Progenitor cell of endocrine pancreas (in vitro differentiated cells): ENCODE measurements around the gene SCRG1. TPM values are rescaled to one million over a fixed set of nuclear protein-coding genes. Genes with fewer than 3 reads are reported as not detected.

ENCODE experiments used
- DNase-seq: peaks from one replicate; pipeline ENCODE4 v3.0.0; 2021; ENCODE audit warnings: low spot score; ENCODE audit not compliant: unreplicated experiment
- H3K27ac Mint-ChIP-seq: 2 replicates; pipeline ENCODE4 v1.8.0; 2021; ENCODE audit warnings: mild to moderate bottlenecking, moderate library complexity, mixed read lengths
- H3K27me3 Mint-ChIP-seq: 2 replicates; pipeline ENCODE4 v1.8.0; 2021; ENCODE audit warnings: mixed read lengths
- H3K36me3 Mint-ChIP-seq: 2 replicates; pipeline ENCODE4 v1.8.0; 2022; ENCODE audit warnings: mixed read lengths; ENCODE audit not compliant: insufficient read depth
- H3K4me1 Mint-ChIP-seq: 2 replicates; pipeline ENCODE4 v1.8.0; 2021; ENCODE audit warnings: low read depth, mixed read lengths
- H3K4me3 Mint-ChIP-seq: 2 replicates; pipeline ENCODE4 v1.8.0; 2021; ENCODE audit warnings: low read depth, mild to moderate bottlenecking, moderate library complexity, mixed read lengths
- H3K9me3 Mint-ChIP-seq: 2 replicates; pipeline ENCODE4 v1.8.0; 2021; ENCODE audit warnings: low read depth, mixed read lengths
- total RNA-seq: library from RNA; stranded (reverse); gene quantifications from 2 replicates; pipeline ENCODE4 v1.2.1, GENCODE V29; 2021
- TF ChIP-seq, protein P1 (sequence below): fragments of 200-600 bp; sonication (generic); IDR thresholded peaks from one replicate; pipeline ENCODE4 v1.5.0; 2021; ENCODE audit warnings: antibody characterized with exemption, mild to moderate bottlenecking; ENCODE audit not compliant: unreplicated experiment

Gene SCRG1
- total RNA-seq, 1 donor from 2014 or later, result not detected

DNA sequence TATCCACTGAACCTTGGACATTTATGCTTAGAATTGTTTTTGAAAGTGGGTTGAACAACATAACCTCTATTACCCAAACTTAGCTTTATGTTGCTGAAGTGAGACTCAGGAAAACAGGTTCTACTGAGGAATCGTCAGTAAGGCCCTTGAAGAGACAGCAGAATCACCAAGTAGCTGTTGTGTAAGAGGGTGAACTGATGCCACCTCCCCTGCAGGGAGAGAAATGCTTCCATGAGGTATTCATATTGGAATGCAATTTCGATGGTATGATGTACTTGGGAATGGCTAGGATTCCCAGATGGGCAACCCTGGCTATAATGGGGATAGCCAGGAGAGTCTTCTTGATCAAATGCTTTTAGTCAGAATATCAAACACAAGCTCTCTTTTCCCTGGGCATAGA lies 4.1 kb upstream of the SCRG1 start:
- H3K36me3 Mint-ChIP-seq, result peaks cover 16% of the 10 kb centered on the region
- TF ChIP-seq, protein P1, sequence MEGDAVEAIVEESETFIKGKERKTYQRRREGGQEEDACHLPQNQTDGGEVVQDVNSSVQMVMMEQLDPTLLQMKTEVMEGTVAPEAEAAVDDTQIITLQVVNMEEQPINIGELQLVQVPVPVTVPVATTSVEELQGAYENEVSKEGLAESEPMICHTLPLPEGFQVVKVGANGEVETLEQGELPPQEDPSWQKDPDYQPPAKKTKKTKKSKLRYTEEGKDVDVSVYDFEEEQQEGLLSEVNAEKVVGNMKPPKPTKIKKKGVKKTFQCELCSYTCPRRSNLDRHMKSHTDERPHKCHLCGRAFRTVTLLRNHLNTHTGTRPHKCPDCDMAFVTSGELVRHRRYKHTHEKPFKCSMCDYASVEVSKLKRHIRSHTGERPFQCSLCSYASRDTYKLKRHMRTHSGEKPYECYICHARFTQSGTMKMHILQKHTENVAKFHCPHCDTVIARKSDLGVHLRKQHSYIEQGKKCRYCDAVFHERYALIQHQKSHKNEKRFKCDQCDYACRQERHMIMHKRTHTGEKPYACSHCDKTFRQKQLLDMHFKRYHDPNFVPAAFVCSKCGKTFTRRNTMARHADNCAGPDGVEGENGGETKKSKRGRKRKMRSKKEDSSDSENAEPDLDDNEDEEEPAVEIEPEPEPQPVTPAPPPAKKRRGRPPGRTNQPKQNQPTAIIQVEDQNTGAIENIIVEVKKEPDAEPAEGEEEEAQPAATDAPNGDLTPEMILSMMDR, result no peak
- no peak overlapping the region for H3K4me3 Mint-ChIP-seq
- no peak for DNase-seq
- no peaks in the 10 kb centered on the region for H3K9me3 Mint-ChIP-seq
- no peaks in the 10 kb centered on the region for H3K27me3 Mint-ChIP-seq
- no peak overlapping the region for H3K27ac Mint-ChIP-seq
- peaks cover 4% of the 10 kb centered on the region for H3K4me1 Mint-ChIP-seq

DNA sequence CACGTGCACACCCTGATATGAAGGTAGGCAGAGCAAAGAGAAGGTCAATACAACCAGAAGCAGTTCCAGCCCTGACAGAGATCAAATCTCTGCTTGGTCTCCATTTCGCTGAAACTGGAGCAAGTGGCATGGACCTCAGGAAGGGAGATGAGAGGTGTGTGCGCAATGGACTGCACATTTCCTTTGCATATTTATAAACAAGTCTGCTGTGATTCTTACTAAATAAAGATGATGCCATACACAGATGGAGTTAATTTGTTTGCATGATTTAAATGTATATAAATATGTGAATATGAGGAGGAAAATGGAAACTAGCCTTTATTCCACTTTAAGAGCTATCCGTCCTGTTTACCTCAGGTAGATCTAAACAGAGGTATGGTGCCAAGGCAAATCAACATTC lies 2.1 kb upstream of the SCRG1 start:
- DNase-seq, result no peak
- Mint-ChIP-seq H3K9me3 (no peaks in the 10 kb centered on the region), H3K4me3 (no peak overlapping the region), H3K4me1 (peaks cover 4% of the 10 kb centered on the region), H3K36me3 (peaks cover 12% of the 10 kb centered on the region), H3K27ac (no peak overlapping the region), H3K27me3 (no peaks in the 10 kb centered on the region)
- TF ChIP-seq, protein P1, result no peak

DNA sequence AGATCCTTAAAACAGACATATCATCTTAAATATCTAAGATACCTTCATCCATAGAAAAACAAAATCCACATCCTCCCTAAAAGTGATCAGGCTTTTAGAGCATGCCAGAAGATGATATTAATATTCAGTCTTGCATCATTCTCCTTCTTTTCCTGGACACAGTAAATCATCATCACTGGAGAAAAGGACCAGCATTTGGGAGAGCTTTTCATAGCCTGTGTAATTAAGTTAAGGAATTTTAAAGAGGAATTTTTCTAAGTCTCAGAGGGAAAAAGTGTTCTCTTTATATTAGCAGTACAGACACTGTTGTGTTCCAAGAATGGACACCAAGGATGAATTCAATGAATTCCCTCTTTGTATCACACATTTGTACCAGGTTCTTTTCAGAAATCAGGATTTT lies 696 bp downstream of the SCRG1 start:
- H3K4me1 Mint-ChIP-seq, result no peaks in the 10 kb centered on the region
- H3K36me3 Mint-ChIP-seq, result peaks cover 10% of the 10 kb centered on the region
- TF ChIP-seq, protein P1, result no peak
- no peak overlapping the region for H3K27ac Mint-ChIP-seq
- H3K27me3 Mint-ChIP-seq, result no peaks in the 10 kb centered on the region
- H3K9me3 Mint-ChIP-seq, result no peaks in the 10 kb centered on the region
- H3K4me3 Mint-ChIP-seq, result no peak overlapping the region
- no peak for DNase-seq

DNA sequence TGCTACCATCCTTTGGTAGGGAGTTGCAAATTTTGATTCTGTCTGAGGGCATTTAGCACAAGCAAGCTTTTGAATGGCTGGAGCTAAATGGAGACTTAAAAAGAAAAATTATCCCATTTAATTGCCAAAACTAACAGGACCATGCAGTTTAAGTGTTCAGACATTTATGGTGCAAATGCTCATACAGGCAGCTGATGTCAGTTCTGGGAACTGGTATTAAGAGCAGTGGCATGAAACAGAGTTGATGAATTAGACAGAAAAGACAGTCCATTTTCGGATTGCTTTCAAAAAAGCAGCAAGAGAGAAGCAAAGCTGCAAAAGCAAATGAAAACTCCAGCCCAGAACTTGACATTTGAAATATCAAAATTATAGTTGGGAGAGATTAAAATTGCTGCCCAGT lies 1.3 kb downstream of the SCRG1 start:
- no peaks in the 10 kb centered on the region for H3K27me3 Mint-ChIP-seq
- H3K9me3 Mint-ChIP-seq, result no peaks in the 10 kb centered on the region
- TF ChIP-seq, protein P1, result no peak
- H3K4me3 Mint-ChIP-seq, result no peak overlapping the region
- DNase-seq, result no peak
- H3K4me1 Mint-ChIP-seq, result no peaks in the 10 kb centered on the region
- H3K27ac Mint-ChIP-seq, result no peak overlapping the region
- H3K36me3 Mint-ChIP-seq, result peaks cover 10% of the 10 kb centered on the region

DNA sequence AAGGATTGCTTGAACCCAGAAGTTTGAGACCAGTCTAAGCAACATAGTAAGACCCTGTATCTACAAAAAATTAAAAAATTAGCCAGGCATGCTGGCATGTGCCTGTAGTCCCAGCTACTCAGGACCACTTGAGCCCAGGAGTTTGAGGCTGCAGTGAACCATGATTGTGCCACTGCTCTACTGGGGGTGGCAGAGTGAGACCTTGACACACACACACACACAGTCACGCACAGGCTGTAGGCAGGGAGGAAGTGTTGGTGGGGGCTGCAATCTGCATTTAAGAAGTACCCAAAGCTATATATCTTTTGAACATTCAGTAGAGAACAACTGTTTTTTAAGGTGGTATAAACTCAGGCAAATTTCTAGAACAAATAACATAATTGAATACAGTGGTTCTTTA lies 7.2 kb downstream of the SCRG1 start:
- peaks cover 13% of the 10 kb centered on the region for H3K36me3 Mint-ChIP-seq
- no peak overlapping the region for H3K4me3 Mint-ChIP-seq
- TF ChIP-seq, protein P1, result no peak
- DNase-seq, result no peak
- no peaks in the 10 kb centered on the region for H3K4me1 Mint-ChIP-seq
- no peaks in the 10 kb centered on the region for H3K27me3 Mint-ChIP-seq
- H3K9me3 Mint-ChIP-seq, result no peaks in the 10 kb centered on the region
- H3K27ac Mint-ChIP-seq, result no peak overlapping the region
